ENCODE measurements around the gene CYP4F22. TPM values are rescaled to one million over a fixed set of nuclear protein-coding genes. Genes with fewer than 3 reads are reported as not detected.

CYP4F22 gene
- total and polyA plus RNA-seq, 12 donors, result 0.11 to 0.34 TPM; not detected in 10

DNA sequence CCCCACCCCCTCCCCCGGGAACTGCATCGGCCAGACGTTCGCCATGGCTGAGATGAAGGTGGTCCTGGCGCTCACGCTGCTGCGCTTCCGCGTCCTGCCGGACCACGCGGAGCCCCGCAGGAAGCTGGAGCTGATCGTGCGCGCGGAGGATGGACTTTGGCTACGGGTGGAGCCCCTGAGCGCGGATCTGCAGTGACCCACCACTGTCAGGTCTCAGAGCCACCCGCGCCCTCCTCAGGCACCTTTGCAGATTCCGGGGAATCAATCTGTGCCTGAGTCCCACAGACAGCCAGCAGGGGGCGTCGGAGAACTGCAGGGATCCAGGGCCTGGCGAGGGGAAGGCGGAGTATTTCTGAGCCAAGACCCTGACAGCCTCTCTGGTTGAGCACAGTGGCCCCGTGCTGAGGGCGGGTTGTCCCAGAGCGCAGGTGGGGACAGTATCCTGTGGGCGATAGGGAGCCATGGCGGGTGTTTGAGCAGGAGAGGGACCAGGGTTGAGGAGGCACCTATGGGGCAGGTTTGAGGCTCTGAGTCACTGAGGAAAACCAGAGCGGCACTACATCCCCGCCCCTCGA is 76.3 kb downstream of the CYP4F22 start:
- intact Hi-C loops (cut with DNase I), result no loop called here
- TF ChIP-seq, protein P1, sequence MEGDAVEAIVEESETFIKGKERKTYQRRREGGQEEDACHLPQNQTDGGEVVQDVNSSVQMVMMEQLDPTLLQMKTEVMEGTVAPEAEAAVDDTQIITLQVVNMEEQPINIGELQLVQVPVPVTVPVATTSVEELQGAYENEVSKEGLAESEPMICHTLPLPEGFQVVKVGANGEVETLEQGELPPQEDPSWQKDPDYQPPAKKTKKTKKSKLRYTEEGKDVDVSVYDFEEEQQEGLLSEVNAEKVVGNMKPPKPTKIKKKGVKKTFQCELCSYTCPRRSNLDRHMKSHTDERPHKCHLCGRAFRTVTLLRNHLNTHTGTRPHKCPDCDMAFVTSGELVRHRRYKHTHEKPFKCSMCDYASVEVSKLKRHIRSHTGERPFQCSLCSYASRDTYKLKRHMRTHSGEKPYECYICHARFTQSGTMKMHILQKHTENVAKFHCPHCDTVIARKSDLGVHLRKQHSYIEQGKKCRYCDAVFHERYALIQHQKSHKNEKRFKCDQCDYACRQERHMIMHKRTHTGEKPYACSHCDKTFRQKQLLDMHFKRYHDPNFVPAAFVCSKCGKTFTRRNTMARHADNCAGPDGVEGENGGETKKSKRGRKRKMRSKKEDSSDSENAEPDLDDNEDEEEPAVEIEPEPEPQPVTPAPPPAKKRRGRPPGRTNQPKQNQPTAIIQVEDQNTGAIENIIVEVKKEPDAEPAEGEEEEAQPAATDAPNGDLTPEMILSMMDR (IDR thresholded peaks at IDR 0.05), result peak; percentile 63 to 80 (median 76)
- TF ChIP-seq POLR2A (IDR thresholded peaks at IDR 0.05), result no peak
- no peak overlapping the region for H3K27ac ChIP-seq
- DNase-seq, result peak; percentile 67 to 85 (median 79)
- WGBS, 4 donors, result 10 to 41% (median 15%) methylated on average over 5 to 35 of the region's 35 CpGs
- H3K4me3 ChIP-seq, result no peak overlapping the region
- H3K27me3 ChIP-seq, result peaks cover 27% of the 10 kb centered on the region
- no peaks in the 10 kb centered on the region for H3K9me3 ChIP-seq (replicated peaks in 1 of 3)
- H3K4me1 ChIP-seq (replicated peaks in 1 of 2), result no peaks in the 10 kb centered on the region
- H3K36me3 ChIP-seq (replicated peaks in 1 of 2), result no peaks in the 10 kb centered on the region

DNA sequence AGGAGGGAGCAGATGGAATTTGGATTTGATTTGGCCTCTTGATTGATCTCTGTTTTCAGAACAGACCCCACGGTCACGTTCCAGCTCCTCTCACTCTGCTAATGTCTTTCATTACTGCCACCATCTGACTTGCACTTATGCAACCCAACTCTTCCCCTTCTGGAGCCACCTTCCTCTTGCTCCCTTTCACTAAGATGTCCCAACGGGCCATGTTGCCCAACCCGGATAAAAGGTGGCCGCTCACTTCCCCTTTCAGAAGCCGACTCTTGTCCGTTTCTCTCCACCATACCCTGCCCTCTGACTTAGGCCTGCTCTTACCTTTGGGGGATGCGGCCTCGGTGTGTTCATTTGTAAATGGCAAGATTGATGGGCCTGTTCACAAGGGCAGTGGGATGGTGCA is 79.3 kb downstream of the CYP4F22 start:
- Histone ChIP-seq H3K27me3 (peaks cover 22% of the 10 kb centered on the region), H3K27ac (no peak overlapping the region), H3K4me3 (no peak overlapping the region), H3K4me1 (replicated peaks in 1 of 2) (no peaks in the 10 kb centered on the region), H3K36me3 (replicated peaks in 1 of 2) (no peaks in the 10 kb centered on the region), H3K9me3 (replicated peaks in 1 of 3) (no peaks in the 10 kb centered on the region)
- DNase-seq, result peak in 6 of 7 donors; percentile 14 to 66 (median 33)
- TF ChIP-seq POLR2A (IDR thresholded peaks at IDR 0.05), result no peak
- TF ChIP-seq, protein P1 (IDR thresholded peaks at IDR 0.05), result no peak
- intact Hi-C loops (cut with DNase I), result no loop called here
- WGBS, 4 donors, result 68 to 83% (median 70%) methylated on average over 9 of the region's 9 CpGs

DNA sequence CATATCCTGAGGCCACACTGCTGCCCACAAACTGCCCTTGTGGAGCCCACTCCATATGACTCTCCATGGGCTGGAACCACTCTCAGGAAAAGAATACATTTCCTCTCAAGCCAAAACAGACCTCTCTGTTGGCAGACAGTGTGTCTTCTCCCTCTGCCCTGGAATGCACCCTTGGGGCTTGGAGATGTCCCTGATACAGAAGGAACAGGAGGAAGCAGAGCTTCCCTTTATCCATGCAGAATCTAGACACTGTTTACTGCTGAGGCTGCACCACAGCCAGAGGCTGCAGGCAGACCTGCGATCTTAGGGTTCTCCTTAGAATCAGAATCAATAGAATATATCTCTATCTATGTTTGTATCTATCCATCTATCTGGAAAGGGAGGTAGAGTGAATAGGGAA is 79.9 kb downstream of the CYP4F22 start:
- WGBS, 4 donors, result 79 to 93% (median 81%) methylated on average over 1 of the region's 1 CpG
- intact Hi-C loops (cut with DNase I), result no loop called here
- H3K36me3 ChIP-seq (replicated peaks in 1 of 2), result no peaks in the 10 kb centered on the region
- H3K4me1 ChIP-seq (replicated peaks in 1 of 2), result no peaks in the 10 kb centered on the region
- peaks cover 20% of the 10 kb centered on the region for H3K27me3 ChIP-seq
- DNase-seq, result no peak
- no peaks in the 10 kb centered on the region for H3K9me3 ChIP-seq (replicated peaks in 1 of 3)
- TF ChIP-seq, protein P1 (IDR thresholded peaks at IDR 0.05), result no peak
- TF ChIP-seq POLR2A (IDR thresholded peaks at IDR 0.05), result no peak
- H3K4me3 ChIP-seq, result no peak overlapping the region
- no peak overlapping the region for H3K27ac ChIP-seq

DNA sequence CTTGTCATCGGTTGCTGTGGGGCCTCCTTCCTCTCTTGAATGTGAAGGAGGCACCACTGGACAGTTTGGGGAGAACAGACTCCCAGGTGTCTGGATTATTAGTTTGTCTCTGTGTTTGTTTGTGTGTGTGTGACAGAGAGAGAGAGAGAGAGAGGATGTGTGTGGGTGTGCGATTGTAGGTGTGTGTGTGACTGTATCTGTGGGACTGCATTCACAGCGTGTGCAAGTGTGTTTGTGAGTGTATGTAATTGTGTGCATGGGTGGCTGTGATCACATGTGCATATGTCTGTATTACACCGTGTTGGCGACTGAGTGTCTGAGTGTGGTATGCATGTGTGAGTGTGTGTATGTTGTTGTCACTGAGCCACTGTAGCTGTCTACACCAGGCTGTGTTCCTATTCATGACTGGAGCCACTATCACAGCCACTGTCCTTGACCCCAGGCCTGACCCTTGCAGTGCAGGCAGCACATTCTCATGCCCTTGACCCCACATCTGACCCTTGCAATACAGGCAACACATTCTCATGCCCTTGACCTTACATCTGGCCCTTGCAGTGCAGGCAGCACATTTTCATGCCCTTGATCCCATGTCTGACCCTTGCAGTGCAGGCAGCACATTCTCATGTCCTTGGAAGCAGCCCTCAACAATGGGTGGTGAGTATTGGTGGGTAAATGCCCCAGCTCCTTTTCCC is 81.6 kb downstream of the CYP4F22 start:
- Histone ChIP-seq H3K27me3 (peaks cover 6% of the 10 kb centered on the region), H3K4me3 (no peak overlapping the region), H3K4me1 (replicated peaks in 1 of 2) (no peaks in the 10 kb centered on the region), H3K36me3 (replicated peaks in 1 of 2) (no peaks in the 10 kb centered on the region), H3K27ac (no peak overlapping the region), H3K9me3 (replicated peaks in 1 of 3) (no peaks in the 10 kb centered on the region)
- no peak for TF ChIP-seq POLR2A (IDR thresholded peaks at IDR 0.05)
- TF ChIP-seq, protein P1 (IDR thresholded peaks at IDR 0.05), result no peak
- 80 to 90% (median 86%) methylated on average over 5 of the region's 5 CpGs for WGBS, 4 donors
- intact Hi-C loops (cut with DNase I), result no loop called here
- no peak for DNase-seq
